ENCODE measurements around the gene FAM81A. TPM values are rescaled to one million over a fixed set of nuclear protein-coding genes. Genes with fewer than 3 reads are reported as not detected.

FAM81A gene
- total and polyA plus RNA-seq, 12 donors: 1.3 to 10.1 (median 3.6) TPM

- H3K4me3 ChIP-seq: no peak overlapping the region
- H3K4me1 ChIP-seq: peaks cover 0 to 6% (median 0%) of the 10 kb centered on the region in 9 donors
- intact Hi-C loops (cut with DNase I): no loop called here
- no peaks in the 10 kb centered on the region for H3K9me3 ChIP-seq
- TF ChIP-seq CTCF (IDR thresholded peaks at IDR 0.05): no peak
- DNase-seq (no peak), ATAC-seq (no peak)
- 62 to 70% methylated on average over 1 of the region's 1 CpG for WGBS, 2 donors
- no peaks in the 10 kb centered on the region for H3K36me3 ChIP-seq
- no peaks in the 10 kb centered on the region for H3K27me3 ChIP-seq
- no peak overlapping the region for H3K27ac ChIP-seq
Observed at GRCh38 chr15:59558851-59559250, 120.9 kb downstream of the FAM81A start.

- Histone ChIP-seq H3K4me1 (peaks cover 0 to 6% (median 0%) of the 10 kb centered on the region in 9 donors), H3K9me3 (peaks cover 0 to 26% (median 12%) of the 10 kb centered on the region in 11 donors), H3K27me3 (no peaks in the 10 kb centered on the region), H3K4me3 (no peak overlapping the region), H3K27ac (no peak overlapping the region), H3K36me3 (no peaks in the 10 kb centered on the region)
- 94 to 98% methylated on average over 4 of the region's 4 CpGs for WGBS, 2 donors
- no peak for DNase-seq
- no peak for TF ChIP-seq CTCF (IDR thresholded peaks at IDR 0.05)
- intact Hi-C loops (cut with DNase I): no loop called here
- ATAC-seq: no peak
Observed at GRCh38 chr15:59561547-59561946, 123.6 kb downstream of the FAM81A start.

GRCh38 chr15:59562448-59563186, 124.6 kb downstream of the FAM81A start:
- Histone ChIP-seq H3K27ac (no peak overlapping the region), H3K4me3 (no peak overlapping the region), H3K9me3 (peaks cover 0 to 26% (median 12%) of the 10 kb centered on the region in 11 donors), H3K4me1 (peaks cover 0 to 6% (median 0%) of the 10 kb centered on the region in 9 donors), H3K27me3 (no peaks in the 10 kb centered on the region), H3K36me3 (no peaks in the 10 kb centered on the region)
- ATAC-seq (no peak), DNase-seq (no peak)
- WGBS, 2 donors: 96 to 98% methylated on average over 2 of the region's 2 CpGs
- peak in 1 of 9 donors; percentile 29 for TF ChIP-seq CTCF (IDR thresholded peaks at IDR 0.05)
- intact Hi-C loops (cut with DNase I): no loop called here

GRCh38 chr15:59565299-59565698, 127.3 kb downstream of the FAM81A start:
- ATAC-seq (no peak), DNase-seq (no peak)
- WGBS, 2 donors: 68 to 94% methylated on average over 4 of the region's 4 CpGs
- H3K27me3 ChIP-seq: no peaks in the 10 kb centered on the region
- no peak overlapping the region for H3K27ac ChIP-seq
- no peaks in the 10 kb centered on the region for H3K4me1 ChIP-seq
- H3K36me3 ChIP-seq: no peaks in the 10 kb centered on the region
- H3K9me3 ChIP-seq: peaks cover 0 to 26% (median 12%) of the 10 kb centered on the region in 11 donors
- no peak for TF ChIP-seq CTCF (IDR thresholded peaks at IDR 0.05)
- intact Hi-C loops (cut with DNase I): no loop called here
- no peak overlapping the region for H3K4me3 ChIP-seq
